ENCODE results near the gene NRIP1. TPM values are rescaled to one million over a fixed set of nuclear protein-coding genes. Genes with fewer than 3 reads are reported as not detected.

The NRIP1 gene
- total RNA-seq, 4 donors from 2014 or later: 21.5 to 30.7 (median 28.2) TPM

GRCh38 chr21:14998784-14999183 lies 66.0 kb downstream of the NRIP1 start:
- WGBS, 2 donors (ENCODE audit: low coverage in 1 of 2): 91 to 97% methylated on average over 4 of the region's 4 CpGs
- ATAC-seq: no peak
- no peak overlapping the region for H3K4me3 ChIP-seq
- no peaks in the 10 kb centered on the region for H3K9me3 ChIP-seq
- H3K27ac ChIP-seq: no peak overlapping the region
- TF ChIP-seq POLR2AphosphoS5 (IDR thresholded peaks at IDR 0.05): no peak
- no peak for TF ChIP-seq EP300 (IDR thresholded peaks at IDR 0.05)
- TF ChIP-seq CTCF (IDR thresholded peaks at IDR 0.05): no peak
- no peak for TF ChIP-seq POLR2A (IDR thresholded peaks at IDR 0.05)
- peaks cover 3 to 46% (median 8%) of the 10 kb centered on the region in 3 donors for H3K4me1 ChIP-seq
- H3K36me3 ChIP-seq: no peaks in the 10 kb centered on the region
- H3K27me3 ChIP-seq: no peaks in the 10 kb centered on the region

GRCh38 chr21:14998336-14998735 lies 66.5 kb downstream of the NRIP1 start:
- H3K4me1 ChIP-seq: peaks cover 3 to 41% (median 8%) of the 10 kb centered on the region in 3 donors
- 76 to 96% methylated on average over 3 of the region's 3 CpGs for WGBS, 2 donors (ENCODE audit: low coverage in 1 of 2)
- no peaks in the 10 kb centered on the region for H3K36me3 ChIP-seq
- TF ChIP-seq POLR2A (IDR thresholded peaks at IDR 0.05): no peak
- no peak for TF ChIP-seq EP300 (IDR thresholded peaks at IDR 0.05)
- TF ChIP-seq CTCF (IDR thresholded peaks at IDR 0.05): no peak
- no peak for TF ChIP-seq POLR2AphosphoS5 (IDR thresholded peaks at IDR 0.05)
- no peak overlapping the region for H3K4me3 ChIP-seq
- no peaks in the 10 kb centered on the region for H3K9me3 ChIP-seq
- no peaks in the 10 kb centered on the region for H3K27me3 ChIP-seq
- no peak overlapping the region for H3K27ac ChIP-seq
- ATAC-seq: no peak

GRCh38 chr21:14995695-14996490 lies 68.9 kb downstream of the NRIP1 start:
- ATAC-seq: no peak
- Histone ChIP-seq H3K9me3 (no peaks in the 10 kb centered on the region), H3K27me3 (no peaks in the 10 kb centered on the region), H3K36me3 (peaks cover 0 to 6% of the 10 kb centered on the region in 2 donors), H3K27ac (no peak overlapping the region), H3K4me3 (no peak overlapping the region), H3K4me1 (peaks cover 0 to 21% (median 0%) of the 10 kb centered on the region in 3 donors)
- TF ChIP-seq CTCF (IDR thresholded peaks at IDR 0.05) (no peak), POLR2A (IDR thresholded peaks at IDR 0.05) (no peak), POLR2AphosphoS5 (IDR thresholded peaks at IDR 0.05) (no peak), EP300 (IDR thresholded peaks at IDR 0.05) (no peak)
- WGBS, 2 donors (ENCODE audit: low coverage in 1 of 2): 82 to 88% methylated on average over 8 to 9 of the region's 9 CpGs

- Histone ChIP-seq H3K4me1 (peaks cover 0 to 19% (median 0%) of the 10 kb centered on the region in 3 donors), H3K36me3 (peaks cover 0 to 6% of the 10 kb centered on the region in 2 donors), H3K9me3 (no peaks in the 10 kb centered on the region), H3K27ac (no peak overlapping the region), H3K4me3 (no peak overlapping the region), H3K27me3 (no peaks in the 10 kb centered on the region)
- 68 to 81% methylated on average over 2 of the region's 2 CpGs for WGBS, 2 donors (ENCODE audit: low coverage in 1 of 2)
- ATAC-seq: no peak
- no peak for TF ChIP-seq CTCF (IDR thresholded peaks at IDR 0.05)
- no peak for TF ChIP-seq POLR2AphosphoS5 (IDR thresholded peaks at IDR 0.05)
- TF ChIP-seq EP300 (IDR thresholded peaks at IDR 0.05): no peak
- no peak for TF ChIP-seq POLR2A (IDR thresholded peaks at IDR 0.05)
Observed at GRCh38 chr21:14995226-14995625, 69.6 kb downstream of the NRIP1 start.

- TF ChIP-seq POLR2A (IDR thresholded peaks at IDR 0.05) (no peak), EP300 (IDR thresholded peaks at IDR 0.05) (no peak), CTCF (IDR thresholded peaks at IDR 0.05) (no peak), POLR2AphosphoS5 (IDR thresholded peaks at IDR 0.05) (no peak)
- Histone ChIP-seq H3K9me3 (no peaks in the 10 kb centered on the region), H3K36me3 (peaks cover 0 to 6% of the 10 kb centered on the region in 2 donors), H3K27ac (no peak overlapping the region), H3K27me3 (no peaks in the 10 kb centered on the region), H3K4me3 (no peak overlapping the region), H3K4me1 (peaks cover 0 to 30% (median 0%) of the 10 kb centered on the region in 3 donors)
- ATAC-seq: no peak
- 80 to 96% methylated on average over 2 of the region's 2 CpGs for WGBS, 2 donors (ENCODE audit: low coverage in 1 of 2)
Observed at GRCh38 chr21:14993115-14993514, 71.7 kb downstream of the NRIP1 start.

Measured in gastroesophageal sphincter (tissue), 4 donors.